GM18517 (cell line): Measurements from ENCODE around the gene KLK3.
A peak's percentile ranks its signal among the peaks of the same experiment; 100 is the strongest.

ENCODE experiments used
- ATAC-seq: cut with Tn5 transposase; IDR thresholded peaks from one replicate; pipeline ENCODE4 v1.9.1; 2021; ENCODE audit warnings: mild to moderate bottlenecking, moderate library complexity; ENCODE audit not compliant: unreplicated experiment

Gene KLK3

GRCh38 chr19:50896591-50897190 is 42.0 kb downstream of the KLK3 start:
- peak; percentile 83 for ATAC-seq

GRCh38 chr19:50897191-50897607 is 42.5 kb downstream of the KLK3 start:
- ATAC-seq: peak; percentile 26

GRCh38 chr19:50897612-50898011 is 42.9 kb downstream of the KLK3 start:
- no peak for ATAC-seq

GRCh38 chr19:50898018-50898417 is 43.3 kb downstream of the KLK3 start:
- no peak for ATAC-seq

- no peak for ATAC-seq
Measured at GRCh38 chr19:50899569-50899968, 44.9 kb downstream of the KLK3 start.

GRCh38 chr19:50902640-50903039 is 47.9 kb downstream of the KLK3 start:
- no peak for ATAC-seq

- no peak for ATAC-seq
Measured at GRCh38 chr19:50906217-50906616, 51.5 kb downstream of the KLK3 start.

GRCh38 chr19:50908336-50908735 is 53.6 kb downstream of the KLK3 start:
- no peak for ATAC-seq

- no peak for ATAC-seq
Measured at GRCh38 chr19:50909240-50910070, 54.7 kb downstream of the KLK3 start.
